HG03097 (cell line): Measurements from ENCODE around the gene PRIM2.
"Not testable (repeated sequence)": the region's sequence is repeated elsewhere in the genome, so short reads cannot be mapped to it uniquely, and the experiment has no call there.

Experiments used
- ATAC-seq: cut with Tn5 transposase; IDR thresholded peaks from one replicate; pipeline ENCODE4 v1.9.1; 2021; ENCODE audit not compliant: unreplicated experiment, low FRiP score

PRIM2 gene

DNA sequence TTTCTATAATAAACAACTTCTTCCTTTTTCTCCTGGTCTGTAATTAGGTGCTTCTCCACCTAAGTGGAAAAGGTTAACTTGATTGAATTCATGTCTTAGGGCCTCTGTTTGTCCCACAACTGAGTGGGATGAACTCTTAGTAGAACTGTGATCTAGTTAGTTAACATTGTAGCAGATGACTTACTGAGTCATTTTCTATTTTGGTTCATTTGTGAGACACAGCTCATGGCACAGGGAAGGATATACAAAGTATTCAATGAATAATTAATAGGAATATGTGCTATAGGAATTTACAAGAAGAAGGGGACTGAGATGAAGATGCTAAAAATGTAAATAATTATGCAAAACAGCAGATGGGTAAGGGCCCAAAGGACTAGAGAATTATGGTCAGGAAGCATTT is 124.7 kb downstream of the PRIM2 start:
- ATAC-seq: not testable (repeated sequence)

DNA sequence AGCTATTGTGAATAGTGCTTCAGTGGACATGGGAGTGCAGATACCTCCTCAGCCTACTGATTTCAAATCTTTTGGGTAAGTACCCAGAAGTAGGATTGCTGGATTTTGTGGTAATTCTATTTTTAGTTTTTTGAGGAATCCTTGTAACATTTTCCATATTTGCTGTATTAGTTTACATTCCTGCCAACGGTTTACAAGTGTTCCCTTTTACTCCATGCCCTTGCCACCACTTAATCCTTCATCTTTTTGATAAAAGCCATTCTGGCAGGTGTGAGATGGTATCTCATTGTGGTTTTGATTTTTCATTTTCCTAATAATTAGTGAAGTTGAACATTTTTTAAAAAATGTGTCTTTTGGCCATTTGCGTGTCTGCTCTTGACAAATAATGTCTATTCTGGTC is 125.8 kb downstream of the PRIM2 start:
- ATAC-seq: not testable (repeated sequence)

DNA sequence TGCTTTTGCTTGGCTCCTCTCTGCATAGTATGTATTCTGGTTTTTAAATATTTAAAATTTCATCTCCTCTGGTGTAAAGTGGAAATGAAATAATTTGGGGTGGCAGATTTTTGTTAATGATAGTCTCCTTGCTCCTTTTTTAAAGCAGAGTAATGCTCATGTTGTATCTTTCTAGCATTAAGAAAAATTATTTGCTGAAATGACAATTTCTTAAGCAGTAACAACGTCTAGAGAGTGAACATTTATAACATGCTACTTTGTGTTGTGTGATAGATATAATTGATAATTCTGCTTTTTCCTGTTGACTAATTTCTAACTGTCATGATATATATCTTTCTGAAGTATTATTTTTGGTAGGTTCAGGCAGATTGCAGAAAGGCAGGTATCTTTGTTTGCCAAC is 127.4 kb downstream of the PRIM2 start:
- not testable (repeated sequence) for ATAC-seq

DNA sequence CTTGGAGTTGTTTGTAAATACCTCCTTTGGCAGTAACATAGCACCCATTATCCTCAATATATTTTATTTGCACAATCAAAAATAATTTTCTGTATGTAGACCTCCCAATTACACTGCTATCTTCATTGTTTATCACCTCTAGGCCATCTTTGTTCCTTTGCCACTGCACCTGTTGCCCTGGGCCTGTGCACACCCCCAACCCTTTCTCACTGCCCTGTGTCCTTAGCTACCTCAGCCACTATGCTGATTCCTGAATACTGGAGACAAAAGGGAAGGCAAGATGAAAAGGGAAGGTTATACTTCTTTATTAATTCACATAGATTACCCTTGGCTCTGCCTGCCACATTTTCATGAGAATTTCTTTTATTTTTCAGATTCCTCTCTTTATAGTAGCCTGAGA is 127.9 kb downstream of the PRIM2 start:
- peak; percentile 33 for ATAC-seq

DNA sequence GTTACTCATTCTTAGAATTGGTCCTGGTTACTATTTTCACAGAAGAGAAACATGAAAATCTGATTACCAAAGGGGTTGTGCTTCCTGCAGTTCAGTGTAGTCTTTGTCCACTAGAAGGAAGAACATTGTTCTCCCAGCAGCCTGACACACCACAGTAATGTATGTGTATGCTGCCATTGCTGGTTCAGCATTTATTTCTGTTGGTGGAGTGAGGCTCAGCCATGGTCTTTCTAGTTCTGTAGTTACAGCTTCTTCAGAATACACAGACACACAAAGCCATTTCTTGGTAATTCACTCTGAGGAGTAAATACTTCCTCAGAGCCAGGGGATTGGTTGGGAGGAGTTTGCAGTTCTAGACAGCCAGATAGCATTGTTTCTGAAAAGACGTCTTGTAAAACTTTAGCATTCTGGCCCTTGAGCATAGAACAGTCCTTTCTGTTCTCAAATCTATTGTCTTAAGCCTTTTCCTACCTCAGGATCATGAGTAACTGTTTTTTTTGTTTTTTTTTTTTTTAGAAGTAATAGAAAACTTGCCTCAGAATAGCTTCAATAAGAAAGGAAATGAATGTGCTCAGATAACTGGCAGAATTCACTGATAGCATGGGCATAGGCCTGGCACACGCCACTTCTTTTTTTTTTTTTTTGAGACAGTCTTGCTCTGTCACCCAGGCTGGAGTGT is 128.5 kb downstream of the PRIM2 start:
- peak; percentile 72 for ATAC-seq

DNA sequence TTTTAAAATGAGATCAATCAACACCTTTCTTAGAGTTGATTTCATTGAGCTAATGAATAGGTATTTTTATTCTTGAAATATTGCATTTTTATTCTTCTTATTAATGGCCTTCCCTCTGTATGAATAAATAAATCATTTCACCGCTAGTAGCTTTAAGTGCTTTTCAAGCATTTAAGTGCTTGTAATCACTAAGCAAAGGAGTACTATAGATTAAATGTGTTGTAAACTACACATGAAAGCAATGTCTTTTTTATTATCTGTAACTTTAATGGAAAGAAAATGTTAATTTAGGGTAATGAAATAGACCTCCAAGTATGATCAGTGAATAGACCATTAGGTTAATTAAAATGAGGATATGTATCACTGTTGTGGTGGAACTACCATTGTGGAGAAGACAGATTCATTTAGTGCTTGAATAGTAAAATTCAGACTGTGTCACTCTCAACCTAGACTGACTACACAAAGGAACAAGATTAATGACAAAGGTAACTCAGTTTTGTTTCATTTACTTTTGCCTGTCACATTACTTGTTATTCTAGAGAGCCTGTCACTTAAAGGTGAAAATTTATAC is 132.2 kb downstream of the PRIM2 start:
- ATAC-seq: not testable (repeated sequence)

DNA sequence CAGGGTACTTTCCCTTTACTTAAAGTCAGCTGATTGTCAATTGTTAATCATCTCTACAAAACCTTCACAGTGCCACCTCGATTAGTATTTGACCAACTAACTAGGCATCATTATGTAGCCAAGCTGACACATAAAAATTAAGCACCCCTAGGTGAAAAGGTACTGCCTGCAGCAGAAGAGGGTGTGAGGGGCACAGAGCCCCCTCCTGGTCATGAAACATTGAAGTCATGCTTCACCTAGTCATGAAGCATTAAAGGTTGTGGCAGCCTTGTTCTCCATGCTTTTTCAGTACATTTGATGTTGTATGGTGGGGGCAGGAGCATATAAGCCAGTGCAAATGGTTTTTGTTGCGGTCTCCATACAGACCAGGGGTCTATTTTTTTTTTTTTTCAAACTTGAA is 142.4 kb downstream of the PRIM2 start:
- not testable (repeated sequence) for ATAC-seq

DNA sequence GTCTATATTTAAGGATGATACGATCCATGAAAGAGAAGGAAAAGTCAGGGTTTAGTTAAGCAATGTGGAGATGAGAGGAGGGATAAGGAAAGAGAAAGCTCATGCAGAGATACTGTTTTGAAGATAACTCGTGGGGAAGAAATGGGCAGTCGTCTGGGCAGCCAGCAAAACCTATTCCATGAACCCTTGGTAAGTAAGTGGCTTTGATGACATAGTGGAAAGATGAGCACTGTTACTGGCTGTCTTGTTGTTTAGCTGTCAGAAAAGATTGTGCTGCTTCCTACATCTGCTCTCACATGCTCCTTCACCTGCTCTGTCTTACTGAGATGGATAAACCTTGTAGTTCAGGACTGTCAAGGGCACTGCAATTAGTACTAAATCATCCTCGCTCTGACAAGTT is 143.6 kb downstream of the PRIM2 start:
- ATAC-seq: not testable (repeated sequence)

DNA sequence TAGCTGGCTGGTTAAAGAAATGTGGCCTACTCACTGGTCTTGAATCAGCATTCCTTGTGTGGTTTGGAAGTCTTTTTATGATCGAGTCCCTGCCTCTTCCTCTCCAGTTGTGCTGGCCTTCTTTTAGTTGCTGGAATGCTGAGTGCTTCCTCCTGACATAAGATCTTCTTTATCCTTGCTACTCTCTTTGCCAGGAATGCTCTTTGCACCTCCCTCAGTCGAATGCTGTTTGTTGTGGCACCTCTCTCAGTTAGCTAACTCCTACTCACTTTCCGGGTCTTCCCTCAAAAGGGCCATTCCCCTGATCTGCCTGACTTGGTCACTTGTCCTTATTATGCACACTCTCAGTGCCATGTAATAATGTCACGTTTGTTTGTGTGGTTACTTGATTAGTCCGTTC is 146.4 kb downstream of the PRIM2 start:
- not testable (repeated sequence) for ATAC-seq

DNA sequence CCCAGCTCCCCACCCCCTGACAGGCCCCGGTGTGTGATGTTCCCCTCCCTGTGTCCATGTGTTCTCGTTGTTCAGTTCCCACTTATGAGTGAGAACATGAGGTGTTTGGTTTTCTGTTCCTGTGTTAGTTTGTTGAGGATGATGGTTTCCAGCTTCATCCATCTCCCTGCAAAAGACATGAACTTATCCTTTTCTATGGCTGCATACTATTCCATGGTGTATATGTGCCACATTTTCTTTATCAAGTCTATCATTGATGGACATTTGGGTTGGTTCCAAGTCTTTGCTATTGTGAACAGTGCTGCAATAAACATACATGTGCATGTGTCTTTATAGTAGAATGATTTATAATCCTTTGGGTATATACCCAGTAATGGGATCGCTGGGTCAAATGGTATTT is 148.5 kb downstream of the PRIM2 start:
- ATAC-seq: not testable (repeated sequence)

DNA sequence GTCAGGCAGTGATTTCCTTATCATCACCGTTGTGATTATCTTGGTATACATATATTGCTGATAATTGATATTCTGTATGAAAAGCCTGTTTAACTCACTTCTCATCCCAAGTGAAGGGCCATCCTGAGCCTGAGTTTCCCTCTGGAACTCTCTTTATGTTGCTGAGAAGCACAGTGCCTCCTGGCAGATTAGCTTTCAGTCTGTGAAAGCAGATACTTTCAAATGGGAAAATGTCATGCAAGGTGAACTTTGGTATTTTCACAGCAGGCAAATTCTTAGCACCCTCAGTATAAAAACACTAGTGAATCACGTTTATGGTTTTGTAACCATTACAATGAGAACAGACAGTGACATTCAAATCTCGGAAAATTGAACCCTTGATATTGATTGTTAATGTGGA is 151.6 kb downstream of the PRIM2 start:
- ATAC-seq: no peak

DNA sequence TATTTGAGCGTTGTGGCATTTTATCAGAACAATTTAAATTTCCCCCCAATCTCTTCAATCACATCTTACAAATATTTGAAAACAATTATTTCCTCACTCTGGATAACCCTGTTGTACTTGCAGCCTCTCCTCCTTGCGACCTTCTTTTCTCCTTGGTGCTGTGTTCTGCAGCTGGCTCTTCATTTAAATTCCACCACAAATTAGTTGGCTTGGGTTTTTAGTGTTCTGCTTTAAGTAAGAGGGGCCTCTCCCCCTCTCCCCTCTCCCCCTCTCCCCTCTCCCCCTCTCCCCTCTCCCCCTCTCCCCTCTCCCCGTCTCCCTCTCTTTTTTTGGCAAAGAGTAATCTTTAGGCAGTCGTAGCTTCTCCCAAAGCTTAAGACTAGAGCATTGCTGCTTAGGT is 152.7 kb downstream of the PRIM2 start:
- not testable (repeated sequence) for ATAC-seq

DNA sequence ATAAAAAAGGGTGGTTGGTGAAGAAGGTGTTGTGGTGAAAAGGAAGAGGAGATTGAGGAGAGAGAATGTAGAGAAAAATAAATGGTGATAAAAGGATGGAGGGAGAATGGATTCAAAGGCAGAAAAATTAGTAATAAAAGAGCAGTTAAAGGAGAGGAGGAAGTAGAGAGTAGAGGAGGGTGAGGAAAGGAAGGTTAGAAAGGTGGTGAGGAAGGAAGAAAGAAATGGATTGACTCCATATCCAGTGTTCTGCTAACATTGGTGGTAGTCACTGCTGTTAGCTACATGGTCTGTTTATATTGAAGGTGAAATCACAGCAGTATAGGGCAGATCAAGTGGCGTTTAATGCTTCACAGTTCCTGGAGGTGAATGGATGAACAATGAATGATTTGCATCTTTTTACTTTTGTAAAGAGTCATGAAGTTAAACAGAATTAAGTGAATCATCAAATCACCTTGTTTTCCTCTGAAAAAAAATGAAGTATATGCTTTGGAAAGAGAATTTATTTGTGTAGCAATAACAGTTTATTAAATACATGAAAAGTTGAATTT is 154.0 kb downstream of the PRIM2 start:
- ATAC-seq: not testable (repeated sequence)

DNA sequence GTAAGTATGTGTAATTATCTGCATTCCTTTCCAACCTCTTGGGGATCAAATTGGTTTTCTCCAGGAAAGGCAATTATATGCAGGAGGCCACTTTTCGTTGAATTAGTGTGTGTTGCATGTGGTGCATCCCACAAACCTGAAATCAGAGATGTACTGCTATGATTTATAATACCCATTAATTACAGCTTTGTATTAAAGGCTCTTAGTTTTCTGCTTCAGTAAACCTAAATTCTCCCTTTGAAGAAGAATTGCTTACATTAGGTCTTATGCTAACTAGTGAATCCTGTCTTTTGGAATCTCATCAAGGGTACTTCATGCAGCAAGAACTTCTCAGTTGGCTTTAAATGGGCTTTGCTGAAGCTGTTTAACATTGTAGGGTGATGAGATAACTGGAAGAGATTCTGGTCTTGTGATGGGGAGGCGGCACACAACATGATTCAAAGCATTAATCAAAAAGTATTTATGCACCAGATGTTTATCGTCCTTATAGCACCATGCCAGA is 155.5 kb downstream of the PRIM2 start:
- not testable (repeated sequence) for ATAC-seq

DNA sequence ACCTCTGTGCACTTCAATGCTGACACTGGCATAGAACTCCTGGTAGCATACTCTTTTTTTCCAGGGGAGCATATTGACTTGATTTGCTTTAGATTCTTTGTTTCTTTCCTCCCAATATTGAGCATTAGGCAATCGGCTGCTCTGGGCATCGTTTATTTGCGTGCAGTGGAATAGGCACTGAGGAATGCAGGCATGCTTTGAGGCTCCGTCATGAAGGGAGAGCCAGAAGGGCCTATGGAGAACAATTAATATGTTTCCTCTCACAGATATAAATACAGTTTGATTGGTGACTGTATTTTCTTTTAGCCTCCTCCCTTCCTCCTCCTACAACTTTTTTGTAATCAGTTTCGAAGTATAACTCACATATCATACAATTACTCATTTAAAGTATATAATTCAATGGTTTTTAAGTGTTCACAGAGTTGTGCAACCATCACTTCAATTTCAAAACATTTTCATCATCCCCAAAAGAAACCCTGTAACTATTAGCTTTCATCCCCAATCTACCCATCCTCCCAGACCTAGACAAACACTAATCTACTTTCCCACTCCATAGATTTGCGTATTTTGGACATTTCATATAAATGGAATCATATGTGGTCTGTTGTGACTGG is 157.5 kb downstream of the PRIM2 start:
- not testable (repeated sequence) for ATAC-seq

DNA sequence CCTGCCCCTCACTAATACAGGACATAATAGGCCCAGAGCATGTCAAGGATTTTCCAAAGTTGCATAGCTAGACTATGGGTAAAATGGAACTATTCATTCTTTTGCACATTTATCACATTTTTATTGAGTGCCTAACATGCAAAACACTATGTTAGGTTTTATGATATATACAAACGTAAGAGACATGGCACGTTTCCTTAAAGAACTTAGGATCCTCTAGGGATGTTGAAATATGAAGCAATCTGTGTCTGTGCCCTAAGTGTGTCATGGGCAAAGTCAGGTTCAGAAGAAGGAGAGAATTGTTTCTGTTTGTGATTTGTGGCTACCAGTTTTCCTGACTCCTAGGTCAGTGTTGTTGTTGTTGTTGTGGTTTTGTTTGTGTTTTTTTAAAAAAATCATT is 158.2 kb downstream of the PRIM2 start:
- not testable (repeated sequence) for ATAC-seq

DNA sequence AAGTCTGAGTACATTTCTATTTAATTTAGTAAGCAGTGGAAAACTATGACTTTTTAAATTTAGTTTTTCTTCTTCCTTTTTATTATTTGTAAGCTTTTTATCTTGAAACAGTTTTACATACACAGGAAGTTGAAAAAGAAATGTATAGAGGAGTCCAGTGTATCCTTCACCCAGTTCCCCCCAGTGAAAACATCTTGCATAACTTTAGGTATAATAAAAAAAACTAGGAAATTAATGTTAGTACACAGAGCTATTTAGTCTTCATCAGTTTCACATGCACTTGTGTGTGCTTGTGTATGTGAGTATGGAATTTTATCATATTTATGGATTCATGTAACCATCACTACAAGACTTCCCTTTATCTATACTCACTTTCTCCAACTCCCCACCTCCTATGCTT is 162.8 kb downstream of the PRIM2 start:
- ATAC-seq: not testable (repeated sequence)

DNA sequence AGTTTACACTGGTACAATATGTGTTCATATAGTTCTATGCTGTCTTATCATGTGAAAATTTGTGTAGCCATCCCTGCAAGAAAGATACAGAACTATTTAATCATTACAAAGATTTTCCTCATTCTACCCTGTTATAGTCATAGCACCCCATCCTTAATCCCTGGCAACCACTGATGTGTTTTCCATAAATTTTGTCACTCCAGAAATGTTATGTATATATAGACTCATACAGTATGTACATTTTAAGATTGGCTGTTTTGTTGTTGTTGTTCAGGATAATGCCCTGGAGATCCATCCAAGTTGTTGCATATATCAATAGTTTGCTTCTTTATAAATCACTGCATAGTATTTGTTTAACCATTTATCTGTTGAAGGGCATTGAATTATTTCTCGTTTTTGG is 163.7 kb downstream of the PRIM2 start:
- ATAC-seq: not testable (repeated sequence)

DNA sequence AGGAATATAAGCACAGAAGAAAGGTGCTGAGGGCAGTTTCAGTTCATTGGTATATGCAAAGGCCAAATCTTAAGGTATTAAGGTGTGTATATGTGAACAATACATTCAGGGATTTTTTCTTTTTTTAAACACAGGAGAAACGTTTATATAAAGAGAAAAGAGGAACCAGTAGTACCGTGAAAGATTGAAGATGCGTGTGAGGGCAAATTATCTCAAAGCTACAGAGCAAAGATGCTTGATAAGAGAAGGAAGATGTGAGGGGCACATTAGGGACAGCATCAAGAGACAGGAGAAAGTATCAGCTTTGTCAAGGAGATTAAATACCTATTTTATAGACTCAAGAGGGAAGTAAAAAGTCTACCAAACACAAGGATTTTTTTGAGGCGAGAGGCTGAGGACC is 165.0 kb downstream of the PRIM2 start:
- not testable (repeated sequence) for ATAC-seq

DNA sequence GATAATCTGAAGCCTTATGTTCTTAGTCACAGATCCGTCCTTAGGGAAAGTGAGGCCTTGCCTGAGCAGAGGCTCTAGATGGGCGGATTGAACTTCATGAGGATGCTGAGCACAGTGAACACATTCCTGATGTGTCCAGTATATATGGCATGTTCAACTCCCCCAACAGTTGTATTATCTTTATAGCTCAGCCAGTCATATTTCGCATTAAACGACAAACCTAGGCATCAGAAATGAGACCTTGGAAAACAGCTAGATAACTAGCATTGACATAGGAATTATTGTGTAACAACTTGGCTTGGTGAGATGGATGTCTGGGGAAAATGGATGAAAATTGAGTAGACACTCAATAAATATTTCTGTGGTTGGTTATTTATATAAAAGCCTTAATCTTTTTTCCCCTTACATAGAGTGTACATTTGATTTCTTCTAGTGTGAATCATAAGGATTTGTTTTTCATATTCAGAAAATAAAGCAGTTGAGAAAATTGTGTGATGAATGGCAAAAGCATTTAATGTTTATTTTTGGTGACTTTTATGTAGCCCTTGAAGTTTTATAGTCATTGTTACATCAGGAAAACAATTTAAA is 169.2 kb downstream of the PRIM2 start:
- ATAC-seq: not testable (repeated sequence)

DNA sequence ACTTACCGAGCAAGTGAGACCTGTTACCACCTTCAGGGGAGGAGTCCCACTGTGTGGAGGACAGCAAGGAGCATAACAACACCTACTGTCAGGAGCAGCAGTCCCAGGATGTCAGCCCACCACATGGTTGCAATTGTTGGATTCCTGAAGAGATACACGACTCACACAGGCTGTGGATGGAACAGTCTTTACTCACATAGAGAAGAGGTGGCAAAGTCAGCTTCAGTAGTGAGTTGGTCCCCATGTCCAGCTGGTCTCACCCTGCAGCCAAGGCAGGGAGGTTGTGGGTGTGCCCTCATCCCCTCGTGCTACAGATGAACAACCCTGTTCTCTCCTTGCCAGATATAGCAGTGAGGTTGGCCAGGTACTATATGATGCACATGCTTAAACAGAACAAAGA is 171.1 kb downstream of the PRIM2 start:
- ATAC-seq: not testable (repeated sequence)
